Right ventricle myocardium superior (tissue), 1 donor: Measurements from ENCODE around the gene MKLN1. TPM values are rescaled to one million over a fixed set of nuclear protein-coding genes. Genes with fewer than 3 reads are reported as not detected.
A peak's percentile ranks its signal among the peaks of the same experiment; 100 is the strongest.
"Not testable (repeated sequence)": the region's sequence is repeated elsewhere in the genome, so short reads cannot be mapped to it uniquely, and the experiment has no call there.

Source experiments
- ATAC-seq: fragments of 200-7000 bp; cut with Tn5 transposase; one replicate; pipeline ENCODE4 v1.9.1; 2020; ENCODE audit warnings: mild to moderate bottlenecking; ENCODE audit not compliant: poor library complexity
- DNase-seq: peaks from one replicate; pipeline ENCODE4 v3.0.0-alpha.2; 2020
- intact Hi-C: fragments of 100-400 bp; cut with DNase I; formaldehyde crosslinking; loops from one replicate; pipeline ENCODE4 v1.11.2; 2022
- total RNA-seq: library from RNA; stranded (reverse); fragmentation: NEBNext Ultra II Directional; extraction: Animal tissue kit (Norgen Biotek cat#: 25700); gene quantifications from one replicate; pipeline ENCODE4 v1.2.1, GENCODE V29; 2021
- donor health status: DM: no; HTN: yes; CAD: no; lungs with severe emphysema.

Gene MKLN1
- total RNA-seq, 1 donor from 2014 or later: 37.5 TPM

DNA sequence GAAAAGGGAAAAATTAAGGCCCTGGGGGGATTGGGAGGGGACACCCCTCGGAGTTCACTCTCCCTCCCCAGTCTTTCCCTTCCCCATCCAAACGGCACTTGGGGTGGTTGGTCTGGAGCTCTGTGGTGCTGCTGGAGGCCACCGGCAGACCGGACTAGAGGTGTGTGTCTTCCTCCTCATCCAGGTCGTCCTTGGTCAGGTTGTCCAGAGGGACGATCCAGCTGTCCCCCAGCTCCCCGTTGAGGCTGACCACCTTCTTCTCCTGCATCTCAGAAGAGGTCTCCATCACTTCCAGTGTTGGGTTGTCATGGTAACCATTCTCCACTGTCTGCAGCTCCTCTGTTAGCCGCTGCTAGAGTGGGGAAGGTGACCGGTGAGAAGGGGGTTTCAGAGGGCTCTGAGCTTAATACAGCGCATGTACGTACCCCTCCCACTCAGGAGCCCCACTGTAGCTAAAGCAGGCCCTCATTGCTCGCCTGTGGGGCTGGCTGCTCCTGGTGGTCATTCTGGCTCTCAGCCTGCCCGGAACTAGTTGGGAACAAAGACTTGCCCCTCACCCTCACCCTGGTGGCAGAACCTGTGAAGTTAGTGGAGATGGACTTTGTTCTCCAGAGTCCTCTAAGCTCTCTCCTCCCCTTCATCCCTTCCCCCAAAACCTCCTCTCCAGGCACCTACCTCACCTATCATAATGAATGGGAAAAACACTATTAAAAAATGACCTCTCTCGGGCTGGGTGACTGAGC is 176.7 kb downstream of the MKLN1 start:
- ATAC-seq (no peak), DNase-seq (no peak)
- intact Hi-C loops: no loop called here

DNA sequence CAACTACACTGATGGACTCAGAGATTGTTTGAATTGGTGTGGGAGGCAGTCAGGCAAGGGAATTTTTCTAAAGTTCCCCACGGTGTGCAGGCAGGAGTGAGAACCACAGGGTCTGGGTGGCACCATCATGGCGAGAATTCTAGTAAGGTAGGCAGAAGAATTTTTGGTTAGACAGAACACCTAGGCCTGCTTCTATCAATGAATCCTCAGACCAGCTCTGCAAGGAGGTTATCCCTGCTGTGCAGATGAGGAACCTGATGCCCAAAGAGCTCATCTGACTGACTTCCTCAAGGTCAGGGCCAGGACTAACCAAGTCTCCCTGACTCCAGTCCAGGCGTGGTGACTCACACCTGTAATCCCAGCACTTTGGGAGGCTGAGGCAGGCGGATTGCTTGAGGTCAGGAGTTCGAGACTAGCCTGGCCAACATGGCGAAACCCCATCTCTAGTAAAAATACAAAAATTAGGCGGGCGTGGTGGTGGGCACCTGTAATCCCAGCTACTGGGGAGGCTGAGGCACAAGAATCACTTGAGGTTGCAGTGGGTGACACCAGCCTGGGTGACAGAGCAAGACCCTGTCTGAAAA is 177.5 kb downstream of the MKLN1 start:
- intact Hi-C loops, ATAC-seq, DNase-seq: not testable (repeated sequence)

DNA sequence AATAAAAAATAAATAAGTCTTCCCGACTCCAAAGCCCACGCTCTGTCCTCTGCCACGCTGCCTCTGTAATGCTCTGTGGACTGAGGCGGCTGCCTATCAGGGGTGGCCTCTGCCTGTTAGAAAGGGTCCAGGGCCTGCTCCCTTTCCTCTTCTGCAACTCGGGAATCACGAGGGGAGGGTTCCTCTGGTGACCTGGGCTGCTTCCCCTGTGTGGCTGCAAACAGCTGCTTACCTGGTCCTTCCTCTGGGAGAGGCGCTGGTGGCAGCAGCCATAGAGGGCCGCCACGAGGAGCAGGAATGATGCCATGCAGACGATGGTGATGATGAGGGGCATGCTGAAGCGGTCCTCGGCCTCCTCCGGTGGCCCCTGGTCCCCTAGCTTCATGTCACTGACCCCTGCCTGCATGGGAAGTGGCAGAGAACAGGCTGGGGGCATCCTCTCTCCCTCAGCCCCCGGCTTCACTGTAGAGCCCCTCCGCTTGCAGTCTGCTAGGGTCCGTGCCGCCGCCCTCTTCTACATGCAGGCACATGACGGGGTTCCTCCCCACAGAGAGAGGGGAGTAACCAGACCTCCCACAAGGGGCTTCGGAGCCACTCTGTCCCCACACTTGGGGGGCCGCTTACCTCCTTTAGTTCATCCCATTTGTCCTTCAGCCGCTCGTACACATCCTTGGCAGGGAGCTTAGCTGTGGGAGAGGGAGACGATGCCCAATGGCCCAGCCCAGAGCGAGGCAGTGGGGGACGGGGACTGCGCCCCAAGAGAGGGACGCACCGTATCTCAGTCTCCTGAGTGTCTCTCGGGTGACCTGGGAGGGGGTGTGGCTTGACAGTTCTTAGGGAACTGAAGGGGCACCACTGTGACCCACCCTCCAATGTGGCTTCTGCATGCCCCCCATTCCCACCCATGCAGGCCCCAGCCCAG is 178.2 kb downstream of the MKLN1 start:
- intact Hi-C loops: no loop called here
- ATAC-seq: no peak
- DNase-seq: no peak

DNA sequence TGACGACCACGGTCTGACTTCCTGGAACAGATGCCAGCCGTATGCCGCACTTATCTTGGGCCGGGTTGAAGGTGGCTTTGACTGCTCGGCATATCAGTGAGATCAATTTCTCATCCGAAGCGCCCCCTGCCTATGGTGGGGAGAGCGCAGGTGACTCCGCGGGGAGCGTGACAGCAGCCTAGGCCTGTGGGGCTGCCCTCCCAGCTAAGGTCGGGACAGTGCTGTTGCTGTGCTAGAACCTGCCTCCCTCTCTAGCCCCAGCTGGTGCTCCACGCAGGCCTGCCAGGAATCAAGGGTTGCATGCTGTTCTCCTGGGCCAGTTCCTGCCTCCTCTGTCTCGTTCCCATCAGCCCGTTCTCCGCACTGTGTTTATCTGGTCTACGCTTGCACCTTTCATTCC is 178.9 kb downstream of the MKLN1 start:
- DNase-seq (no peak), ATAC-seq (no peak)
- intact Hi-C loops: no loop called here

DNA sequence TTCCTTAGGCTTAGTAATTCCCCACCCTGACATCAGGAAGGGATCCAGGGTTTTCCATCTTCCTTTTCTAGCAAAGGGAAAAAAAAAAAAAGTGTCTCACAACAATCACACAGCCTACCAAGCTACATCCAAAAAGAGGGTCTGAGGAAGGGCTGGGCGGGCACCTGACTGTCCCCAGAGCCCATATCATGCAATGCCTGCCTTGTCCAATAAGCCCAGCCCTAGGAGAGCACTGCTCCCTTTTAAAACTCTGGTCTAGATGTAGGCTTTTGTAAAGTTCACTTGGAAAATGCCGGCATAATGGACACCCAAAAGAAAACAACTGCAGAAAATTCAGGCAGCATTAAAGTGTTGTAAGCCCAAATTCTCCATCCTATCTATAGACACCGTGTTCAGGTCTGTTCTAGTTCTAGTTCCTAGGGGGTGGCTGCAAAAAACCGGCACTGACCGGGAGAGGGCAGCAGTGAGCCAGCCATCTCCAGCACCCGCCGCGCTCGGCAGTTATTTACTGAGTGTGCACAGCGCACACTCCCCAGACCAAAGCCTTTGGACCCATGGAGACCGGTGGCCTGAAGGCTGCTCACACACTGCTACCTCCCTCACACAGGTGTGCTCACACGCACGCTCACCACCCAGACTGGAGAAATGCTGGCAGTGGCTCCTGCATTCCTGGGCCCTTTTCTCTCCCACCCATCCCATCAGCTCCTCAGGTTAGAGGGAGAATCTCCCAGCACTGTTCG is 180.1 kb downstream of the MKLN1 start:
- ATAC-seq: peak; percentile 83
- intact Hi-C loops: loop anchor here (2.0 kb wide), 1 partner anchor 147 kb away; no protein-coding TSS in a partner anchor
- peak; percentile 93 for DNase-seq

DNA sequence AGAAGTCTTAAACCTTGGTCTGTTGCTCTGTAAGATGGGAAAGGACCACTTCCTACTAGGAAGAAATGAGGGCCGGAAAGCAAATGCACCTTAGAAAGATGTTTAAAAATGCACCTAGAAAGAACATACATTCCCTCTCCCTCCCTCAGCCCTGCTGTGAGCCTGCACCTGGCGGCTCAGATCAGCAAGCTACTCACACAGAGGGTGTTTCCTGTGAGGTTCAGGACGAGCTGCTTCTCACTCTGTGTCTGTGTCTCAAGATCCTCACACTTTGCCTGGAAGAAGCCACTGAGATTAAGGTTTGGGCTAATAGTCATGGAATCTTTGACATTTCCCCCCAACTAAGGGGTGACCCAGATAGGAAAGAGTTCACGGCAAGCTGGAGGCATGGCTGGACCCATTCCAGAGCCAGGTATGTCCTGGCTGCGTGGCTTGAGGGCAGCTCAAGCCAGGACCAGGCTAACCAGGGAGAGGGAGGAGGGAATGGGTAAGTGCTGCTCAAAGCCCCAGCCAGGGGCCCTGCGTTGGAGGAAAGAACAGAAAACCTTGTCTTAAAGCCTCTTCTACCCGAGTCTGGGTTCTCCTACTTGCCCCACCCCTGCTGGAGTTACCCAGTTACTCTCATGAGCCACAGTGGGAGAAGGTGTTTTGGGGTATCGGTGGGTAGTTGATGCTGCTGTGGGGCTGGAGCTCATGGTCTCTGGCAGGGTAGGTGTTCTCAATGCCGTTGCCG is 181.2 kb downstream of the MKLN1 start:
- intact Hi-C loops: loop anchor here (2.0 kb wide), 1 partner anchor 146 kb away; no protein-coding TSS in a partner anchor
- no peak for ATAC-seq
- DNase-seq: no peak

DNA sequence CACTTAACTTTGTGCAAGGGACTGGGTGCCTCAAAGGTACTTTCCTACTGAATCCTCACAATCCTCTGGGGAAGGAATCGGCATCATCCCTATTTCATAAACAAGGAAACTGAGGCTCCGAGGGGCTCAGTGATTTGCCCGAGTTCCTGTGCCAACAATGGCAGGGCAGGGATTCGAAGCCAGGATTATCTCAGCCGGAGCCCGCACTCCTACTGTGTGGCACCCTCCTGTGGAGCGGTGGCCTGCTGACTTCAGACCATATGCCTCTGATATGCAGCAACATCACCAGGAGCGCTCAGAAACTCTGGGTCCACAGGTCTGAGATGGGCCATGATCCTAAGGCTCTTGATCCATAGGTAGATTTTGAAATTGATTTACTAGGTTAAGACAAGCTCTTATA is 182.1 kb downstream of the MKLN1 start:
- intact Hi-C loops: loop anchor here (2.0 to 5.0 kb wide), 2 partner anchors 43 to 145 kb away; no protein-coding TSS in a partner anchor
- ATAC-seq: no peak
- no peak for DNase-seq

DNA sequence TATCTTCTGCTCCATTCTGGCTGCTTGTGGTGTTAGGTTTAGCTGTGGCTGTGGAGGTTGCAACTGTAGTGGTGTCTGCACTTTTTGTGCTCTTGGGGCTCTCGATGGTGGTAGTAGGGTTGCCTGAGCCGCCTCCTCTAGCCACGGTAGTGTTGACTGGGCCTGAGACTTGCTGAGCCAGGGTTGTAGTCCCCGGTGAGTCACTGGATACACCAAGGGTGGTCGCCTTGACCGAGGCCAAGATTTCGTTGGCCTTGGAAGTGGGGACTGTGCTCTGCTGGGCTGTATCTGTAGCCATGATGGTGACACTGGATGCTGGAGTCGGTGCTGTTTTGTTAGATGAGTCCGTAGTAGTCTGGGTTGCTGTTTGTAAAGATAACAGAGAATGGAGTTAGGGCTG is 183.4 kb downstream of the MKLN1 start:
- no peak for ATAC-seq
- no peak for DNase-seq
- intact Hi-C loops: loop anchor here (5.0 kb wide), 1 partner anchor 41 kb away; no protein-coding TSS in a partner anchor

DNA sequence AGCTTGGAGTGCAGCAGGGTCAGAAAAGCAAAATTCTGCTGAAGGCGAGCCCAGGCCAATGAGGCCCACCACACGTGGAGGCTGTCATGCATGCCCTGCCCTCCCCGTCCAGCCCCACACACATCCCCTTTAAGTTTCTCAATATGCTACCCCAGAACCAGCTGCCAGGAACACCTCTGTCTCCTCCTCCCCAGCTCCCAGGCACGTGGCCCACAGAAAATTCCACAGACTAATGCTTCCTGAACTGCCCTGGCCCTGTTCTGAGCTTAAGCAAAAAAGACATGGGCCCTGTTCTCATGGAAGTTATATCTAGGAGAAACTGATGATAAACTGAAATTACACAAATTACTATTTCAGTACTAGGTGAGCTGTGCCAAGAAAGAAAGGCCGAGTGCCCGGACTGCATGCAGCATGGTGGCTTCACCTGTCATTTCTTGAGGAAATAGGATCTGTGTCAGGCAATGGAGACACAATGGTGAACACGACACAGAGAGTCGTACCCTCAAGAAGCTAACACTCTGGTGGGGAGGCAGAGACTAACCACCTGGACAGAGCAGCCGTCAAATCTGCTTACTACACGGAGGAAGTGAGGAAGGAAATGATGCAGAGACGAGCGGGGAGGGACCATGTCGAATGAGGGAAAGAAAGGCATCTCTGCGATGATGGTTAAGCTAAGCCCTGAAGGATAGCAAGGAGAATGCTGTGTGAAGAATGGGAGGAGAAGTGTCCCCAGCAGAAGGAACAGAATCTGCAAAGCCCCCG is 184.3 kb downstream of the MKLN1 start:
- intact Hi-C loops: loop anchor here (5.0 kb wide), 1 partner anchor 40 kb away; no protein-coding TSS in a partner anchor
- DNase-seq (no peak), ATAC-seq (no peak)

DNA sequence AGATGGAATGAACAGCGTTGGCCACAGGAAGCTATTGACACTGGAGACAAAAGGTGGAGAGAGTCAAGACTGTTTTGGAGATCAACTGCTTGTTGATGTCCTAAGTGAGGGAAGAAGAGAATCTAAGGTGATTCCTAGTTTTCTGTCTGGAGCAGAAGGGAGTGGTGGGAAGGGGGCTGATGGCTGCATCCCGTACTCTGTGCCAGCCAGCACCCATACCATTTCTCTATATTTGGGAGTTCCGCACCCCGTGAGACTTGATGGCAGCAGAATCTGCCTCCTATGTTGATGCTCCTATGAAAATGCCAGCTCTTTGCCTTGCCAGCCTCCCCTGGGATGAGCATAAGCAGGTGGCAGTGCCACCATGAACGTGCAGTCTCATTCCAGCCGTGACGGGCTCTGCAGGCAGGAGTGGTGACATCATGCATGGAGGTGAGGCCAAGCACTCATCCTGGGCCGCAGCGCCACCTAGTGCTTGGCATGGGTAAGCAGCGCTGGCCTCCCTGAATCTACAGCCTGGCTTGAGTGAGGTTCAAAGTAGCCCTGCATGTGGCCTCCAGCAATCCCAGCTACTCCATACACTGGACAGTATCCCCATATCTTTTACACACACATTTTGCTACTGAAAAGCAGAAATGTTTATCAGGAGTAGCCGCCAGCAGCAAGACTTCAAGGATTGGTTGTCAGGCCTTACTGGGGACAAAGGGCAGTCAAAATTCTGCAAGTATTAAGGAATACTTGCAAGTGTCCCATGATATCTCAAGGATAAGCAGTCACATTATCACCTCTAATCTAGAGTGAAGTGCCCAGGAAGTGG is 185.8 kb downstream of the MKLN1 start:
- peak; percentile 94 for ATAC-seq
- peak; percentile 91 for DNase-seq
- intact Hi-C loops: loop anchor here (5.0 kb wide), 1 partner anchor 39 kb away; no protein-coding TSS in a partner anchor

DNA sequence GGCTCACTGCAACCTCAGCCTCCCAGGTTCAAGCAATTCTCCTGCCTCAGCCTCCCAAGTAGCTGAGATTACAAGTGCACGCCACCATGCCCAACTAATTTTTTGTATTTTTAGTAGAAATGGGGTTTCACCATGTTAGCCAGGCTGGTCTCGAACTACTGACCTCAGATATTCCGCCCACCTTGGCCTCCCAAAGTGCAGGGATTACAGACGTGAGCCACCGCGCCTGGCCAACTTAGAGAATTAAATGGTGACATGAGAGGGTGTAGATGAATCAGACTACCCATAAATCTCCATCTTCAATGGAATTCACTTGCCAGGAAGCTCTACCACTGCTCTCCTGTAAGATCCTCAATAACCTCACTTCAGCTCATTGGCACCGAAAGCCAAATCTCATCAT is 187.8 kb downstream of the MKLN1 start:
- ATAC-seq, DNase-seq, intact Hi-C loops: not testable (repeated sequence)

DNA sequence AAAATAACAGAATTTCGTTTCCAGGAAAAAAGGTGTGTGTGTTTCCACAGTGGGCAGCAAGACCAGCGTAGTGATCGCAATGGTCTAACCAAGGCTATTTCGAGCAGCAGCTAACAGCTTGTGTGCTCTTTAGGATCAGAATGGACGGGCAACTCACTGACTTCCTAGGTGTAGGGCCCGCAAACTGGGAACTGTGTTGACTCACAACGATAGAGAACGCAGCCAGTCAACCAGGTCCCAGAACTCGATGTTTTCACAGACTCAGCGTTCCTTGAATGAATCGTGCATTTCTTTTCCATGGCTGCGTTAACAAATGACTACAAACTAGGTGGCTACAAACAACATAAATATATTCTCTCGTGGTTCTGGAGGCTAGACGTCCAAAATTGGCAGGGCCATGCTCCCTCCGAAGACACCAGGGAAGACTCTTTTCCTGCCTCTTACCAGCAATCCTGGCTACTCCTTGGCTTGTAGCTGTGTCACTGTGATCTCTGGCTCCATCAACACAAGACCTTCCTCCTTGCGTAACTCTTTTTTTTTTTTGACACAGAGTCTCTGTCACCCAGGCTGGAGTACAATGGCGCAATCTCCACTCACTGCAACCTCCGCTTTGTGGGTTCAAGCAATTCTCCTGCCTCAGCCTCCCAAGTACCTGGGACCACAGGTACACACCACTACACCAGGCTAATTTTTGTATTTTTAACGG is 189.7 kb downstream of the MKLN1 start:
- intact Hi-C loops: no loop called here
- ATAC-seq (no peak), DNase-seq (no peak)

DNA sequence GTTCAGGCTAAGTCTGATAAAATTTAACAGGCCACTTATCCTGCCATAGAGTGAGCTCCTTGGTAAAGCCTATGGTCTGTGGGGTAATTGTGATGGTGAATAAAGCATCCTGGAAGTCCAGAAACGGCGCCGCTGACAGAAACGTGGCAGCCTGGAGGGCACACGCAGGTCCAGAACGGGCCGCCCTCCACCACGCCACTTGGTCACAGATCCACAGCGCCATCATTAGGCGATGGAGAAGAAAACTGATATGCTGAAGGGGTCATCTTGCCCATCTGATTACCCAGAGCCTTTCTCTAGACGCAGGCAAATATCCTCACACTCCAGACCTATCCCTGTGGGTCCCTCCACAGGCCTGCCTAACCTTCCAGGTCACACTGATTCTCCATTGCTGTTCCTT is 190.9 kb downstream of the MKLN1 start:
- intact Hi-C loops: no loop called here
- ATAC-seq: no peak
- DNase-seq: no peak

DNA sequence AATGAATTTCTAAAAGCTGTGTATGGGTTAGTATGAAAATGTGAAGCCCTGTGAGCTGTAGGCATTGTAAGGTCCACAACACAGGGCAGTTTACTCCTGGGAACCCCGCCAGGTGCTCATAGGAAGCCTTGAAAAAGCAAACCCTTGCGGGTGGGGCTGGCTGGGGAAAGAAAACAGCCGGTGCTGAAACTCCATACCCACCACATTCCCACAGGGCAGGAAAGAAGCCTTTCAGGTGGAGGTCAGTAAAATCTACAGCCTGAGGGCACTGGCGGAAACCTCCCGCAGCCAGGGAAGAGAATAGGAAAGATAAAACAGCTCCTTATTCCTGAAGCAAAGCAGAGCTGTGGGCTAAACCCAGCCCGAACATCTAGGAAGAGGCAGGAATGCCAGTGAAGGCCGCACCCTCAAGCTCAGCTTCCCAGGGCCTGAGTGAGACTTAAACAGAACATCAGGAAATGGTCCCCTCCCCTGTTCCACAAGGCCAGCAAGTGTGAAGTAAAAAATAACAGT is 194.0 kb downstream of the MKLN1 start:
- intact Hi-C loops: no loop called here
- peak; percentile 69 for DNase-seq
- peak; percentile 62 for ATAC-seq

DNA sequence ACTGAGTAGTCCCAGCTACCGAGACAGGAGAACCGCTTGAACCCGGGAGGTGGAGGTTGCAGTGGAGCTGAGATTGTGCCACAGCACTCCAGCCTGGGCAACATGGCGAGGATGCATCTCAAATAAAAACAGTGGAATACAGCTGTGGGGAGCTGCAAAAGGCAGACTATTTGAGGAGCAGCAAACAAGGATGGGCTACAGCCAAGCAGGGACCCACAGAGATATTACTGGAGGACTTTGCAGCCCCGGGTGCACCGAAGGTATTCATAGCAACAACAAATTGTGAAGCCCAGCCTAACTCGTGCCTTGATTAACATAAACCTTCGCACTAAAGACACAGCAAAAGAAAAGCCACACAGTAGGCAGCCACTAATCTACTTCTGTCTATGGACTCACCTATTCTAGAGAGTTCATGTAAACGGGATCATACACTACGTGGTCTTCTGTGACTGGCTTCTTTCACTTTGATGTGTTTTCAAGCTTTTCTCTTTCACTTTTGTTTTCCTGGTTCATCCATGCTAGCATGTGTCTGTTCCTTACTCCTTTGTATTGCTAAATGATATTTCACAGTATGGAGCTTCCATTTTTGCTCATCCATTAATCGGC is 194.8 kb downstream of the MKLN1 start:
- intact Hi-C loops: no loop called here
- no peak for ATAC-seq
- peak; percentile 17 for DNase-seq
